Heart left ventricle (tissue), 16 donors: Measurements from ENCODE around the gene ZDHHC5. TPM values are rescaled to one million over a fixed set of nuclear protein-coding genes. Genes with fewer than 3 reads are reported as not detected.
A peak's percentile ranks its signal among the peaks of the same experiment; 100 is the strongest.
"Not testable (repeated sequence)": the region's sequence is repeated elsewhere in the genome, so short reads cannot be mapped to it uniquely, and the experiment has no call there.

ENCODE experiments used
- ATAC-seq, 4 donors: fragments of 200-7000 bp; cut with Tn5 transposase; one replicate each; pipeline ENCODE4 v1.9.1; 2020 to 2022; ENCODE audit warnings: moderate library complexity in 4 of 4, mild to moderate bottlenecking in 3 of 4, moderate number of reproducible peaks in 1 of 4
- DNase-seq, 5 donors: peaks; one replicate each; pipeline ENCODE4 v3.0.0-alpha.2; 2020
- H3K27ac ChIP-seq, 12 donors: fragments of 200-600 bp; sonication (generic) in 4 of 12; one replicate each; pipeline versions ENCODE4 v1.5.0 to v1.8.0; 2016 to 2022; ENCODE audit warnings: mild to moderate bottlenecking in 2 of 12
- H3K27me3 ChIP-seq, 9 donors: fragments of 200-600 bp; sonication (generic) in 2 of 9; one replicate each; pipeline versions ENCODE4 v1.5.1 to v1.8.0; 2016 to 2022; ENCODE audit warnings: mild to moderate bottlenecking in 3 of 9
- H3K36me3 ChIP-seq, 9 donors: fragments of 200-600 bp; sonication (generic) in 2 of 9; one replicate each; pipeline versions ENCODE4 v1.5.0 to v1.8.0; 2018 to 2022; ENCODE audit warnings: mild to moderate bottlenecking in 2 of 9
- H3K4me1 ChIP-seq, 12 donors: fragments of 200-600 bp; sonication (generic) in 4 of 12; one replicate each; pipeline versions ENCODE4 v1.5.0 to v1.8.0; 2016 to 2022; ENCODE audit warnings: mild to moderate bottlenecking in 3 of 12
- H3K4me3 ChIP-seq, 12 donors: fragments of 200-600 bp; sonication (generic) in 4 of 12; one replicate each; pipeline versions ENCODE4 v1.5.0 to v1.8.0; 2017 to 2022; ENCODE audit warnings: mild to moderate bottlenecking in 9 of 12, moderate library complexity in 4 of 12
- H3K9me3 ChIP-seq, 12 donors: fragments of 200-600 bp; sonication (generic) in 4 of 12; one replicate each; pipeline versions ENCODE4 v1.5.0 to v1.8.0; 2016 to 2022; ENCODE audit warnings: mild to moderate bottlenecking in 1 of 12
- POLR2A ChIP-seq, 2 donors: fragments of 450-650 bp; IDR thresholded peaks; one replicate each; pipeline ENCODE4 v1.6.1; 2017; ENCODE audit warnings: antibody characterized with exemption in 2 of 2, mild to moderate bottlenecking in 2 of 2, moderate library complexity in 2 of 2
- WGBS, 4 donors: extraction: QIAGEN DNeasy Blood & Tissue Kit in 2 of 4; methylation state at CpG; one replicate each; pipeline versions ENCODE4 v1.1.5 to v1.1.7; 2013 to 2018; 5-methylcytosine and 5-hydroxymethylcytosine counted together
- intact Hi-C, 10 donors: fragments of 100-400 bp; cut with DNase I; formaldehyde crosslinking; loops; one replicate each; pipeline versions ENCODE4 v1.11.1 to v1.14.2; 2022
- polyA plus RNA-seq, 2 donors: library from polyadenylated mRNA; stranded (reverse); fragments of 200-250 nt; gene quantifications; one replicate each; pipeline ENCODE4 v1.2.3, GENCODE V29; 2013
- total RNA-seq, 9 donors: library from RNA; depleted of rRNA in 2 of 9; stranded (reverse); fragments of >200 nt in 2 of 9; fragmentation: NEBNext Ultra II Directional in 3 of 9; extraction: Animal tissue kit (Norgen Biotek cat#: 25700) in 3 of 9; gene quantifications; one replicate each; pipeline versions ENCODE4 v1.1.0 to v1.2.4, GENCODE V29; 2016 to 2023
- TF ChIP-seq, protein P1 (sequence below), 12 donors: fragments of 200-600 bp; sonication (generic) in 4 of 12; IDR thresholded peaks; one replicate each; pipeline versions ENCODE4 v1.5.0 to v1.8.0; 2018 to 2022; ENCODE audit warnings: antibody characterized with exemption in 12 of 12, mild to moderate bottlenecking in 5 of 12
- donor health status: ischemic (EF 13 %, LVEDD 7.1; RV severe dilation, severe dysfunction).
- donor health status: healthy with polysubstance abuse.
- donor health status: DM: no; HTN: yes; CAD: no.
- donor health status: DM: no; HTN: no; CAD: no.
- donor health status: ischemic (EF 25% LVEDD 6.9; RV normal size, moderate dysfunction).
- donor health status: ischemic (EF 25% LVEDD 5.7; RV mildly dilated, moderate dysfunction).
- donor health status: healthy.
- donor health status: DM: yes; HTN: yes; CAD: no.
- donor health status: ischemic (EF 35%, LVEDD 5.7; RV mildly dilated, moderate dysfunction).
- donor health status: nonischemic (EF 11% LVEDD 7.7; RV severe dilation, severe dysfunction).
- donor health status: DM: yes; HTN: yes; CAD: no.
- donor health status: PGD.
- donor health status: ischemic (EF 29% LVEDD 5.4; RV normal size, mild dysfunction).
- donor health status: nonischemic (EF 23%, LVEDD 6.1; RV moderate dilation, normal function).

Gene ZDHHC5
- total and polyA plus RNA-seq, 11 donors = 21.9 to 63.6 (median 45.7) TPM

GRCh38 chr11:57650739-57651090, 17.2 kb upstream of the ZDHHC5 start:
- Histone ChIP-seq H3K27ac (no peak overlapping the region), H3K4me3 (no peak overlapping the region), H3K4me1 (peaks cover 0 to 62% (median 24%) of the 10 kb centered on the region in 12 donors), H3K27me3 (peaks cover 4 to 54% (median 34%) of the 10 kb centered on the region in 9 donors), H3K9me3 (no peaks in the 10 kb centered on the region), H3K36me3 (no peaks in the 10 kb centered on the region)
- intact Hi-C loops = no loop called here
- no peak for DNase-seq
- WGBS, 4 donors = 56 to 73% (median 70%) methylated on average over 5 of the region's 5 CpGs
- no peak for ATAC-seq
- TF ChIP-seq POLR2A (IDR thresholded peaks at IDR 0.05) = no peak
- TF ChIP-seq, protein P1, sequence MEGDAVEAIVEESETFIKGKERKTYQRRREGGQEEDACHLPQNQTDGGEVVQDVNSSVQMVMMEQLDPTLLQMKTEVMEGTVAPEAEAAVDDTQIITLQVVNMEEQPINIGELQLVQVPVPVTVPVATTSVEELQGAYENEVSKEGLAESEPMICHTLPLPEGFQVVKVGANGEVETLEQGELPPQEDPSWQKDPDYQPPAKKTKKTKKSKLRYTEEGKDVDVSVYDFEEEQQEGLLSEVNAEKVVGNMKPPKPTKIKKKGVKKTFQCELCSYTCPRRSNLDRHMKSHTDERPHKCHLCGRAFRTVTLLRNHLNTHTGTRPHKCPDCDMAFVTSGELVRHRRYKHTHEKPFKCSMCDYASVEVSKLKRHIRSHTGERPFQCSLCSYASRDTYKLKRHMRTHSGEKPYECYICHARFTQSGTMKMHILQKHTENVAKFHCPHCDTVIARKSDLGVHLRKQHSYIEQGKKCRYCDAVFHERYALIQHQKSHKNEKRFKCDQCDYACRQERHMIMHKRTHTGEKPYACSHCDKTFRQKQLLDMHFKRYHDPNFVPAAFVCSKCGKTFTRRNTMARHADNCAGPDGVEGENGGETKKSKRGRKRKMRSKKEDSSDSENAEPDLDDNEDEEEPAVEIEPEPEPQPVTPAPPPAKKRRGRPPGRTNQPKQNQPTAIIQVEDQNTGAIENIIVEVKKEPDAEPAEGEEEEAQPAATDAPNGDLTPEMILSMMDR (IDR thresholded peaks at IDR 0.05) = no peak

DNA sequence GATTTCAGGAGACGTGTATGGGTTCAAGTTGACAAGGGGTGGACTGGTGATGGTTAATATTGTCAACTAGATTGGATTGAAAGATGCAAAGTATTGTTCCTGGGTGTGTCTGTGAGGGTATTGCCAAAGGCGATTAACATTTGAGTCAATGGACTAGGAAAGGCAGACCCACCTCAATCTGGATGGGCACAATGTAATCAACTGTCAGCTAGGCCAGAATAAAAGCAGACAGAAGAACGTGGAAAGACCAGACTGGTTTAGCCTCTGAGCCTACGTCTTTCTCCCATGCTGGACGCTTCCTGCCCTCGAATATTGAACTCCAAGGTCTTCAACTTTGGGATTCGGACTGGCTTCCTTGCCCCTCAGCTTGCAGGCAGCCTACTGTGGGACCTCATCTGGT, 16.5 kb upstream of the ZDHHC5 start:
- ATAC-seq (no peak), DNase-seq (no peak)
- Histone ChIP-seq H3K27ac (no peak overlapping the region), H3K27me3 (peaks cover 4 to 48% (median 30%) of the 10 kb centered on the region in 9 donors), H3K36me3 (no peaks in the 10 kb centered on the region), H3K4me1 (peaks cover 0 to 55% (median 17%) of the 10 kb centered on the region in 12 donors), H3K4me3 (no peak overlapping the region), H3K9me3 (no peaks in the 10 kb centered on the region)
- intact Hi-C loops = no loop called here
- TF ChIP-seq POLR2A (IDR thresholded peaks at IDR 0.05) = no peak
- TF ChIP-seq, protein P1 (IDR thresholded peaks at IDR 0.05) = no peak
- WGBS, 4 donors = 79 to 88% (median 84%) methylated on average over 7 of the region's 7 CpGs

- H3K27ac ChIP-seq = peak overlapping the region in 1 of 12 donors; percentile 78
- WGBS, 4 donors = 81 to 82% (median 82%) methylated on average over 14 of the region's 14 CpGs
These were observed 15.7 kb upstream of the ZDHHC5 start for GRCh38 chr11:57652230-57652629.

DNA sequence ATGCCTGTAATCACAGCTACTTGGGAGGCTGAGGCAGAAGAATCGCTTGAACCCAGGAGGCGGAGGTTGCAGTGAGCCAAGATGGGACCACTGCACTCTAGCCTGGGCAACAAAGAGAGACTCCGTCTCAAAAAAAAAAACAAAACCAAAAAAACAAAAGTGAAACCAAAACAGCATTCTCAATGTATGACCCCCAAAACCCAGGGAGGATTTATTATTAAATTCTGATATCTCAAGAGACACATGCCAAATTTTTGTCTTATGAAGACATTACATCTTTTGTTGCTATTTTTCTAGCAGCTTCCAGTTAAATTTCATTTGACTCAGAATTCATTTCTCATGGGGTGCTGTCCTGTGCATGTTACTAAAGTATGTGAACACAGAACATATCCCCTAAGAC, 15.3 kb upstream of the ZDHHC5 start:
- TF ChIP-seq POLR2A (IDR thresholded peaks at IDR 0.05) = no peak
- TF ChIP-seq, protein P1 (IDR thresholded peaks at IDR 0.05) = no peak
- Histone ChIP-seq H3K9me3 (no peaks in the 10 kb centered on the region), H3K4me1 (peaks cover 0 to 46% (median 15%) of the 10 kb centered on the region in 12 donors), H3K27me3 (peaks cover 4 to 36% (median 18%) of the 10 kb centered on the region in 9 donors), H3K4me3 (peak overlapping the region in 1 of 12 donors; percentile 43), H3K27ac (peak overlapping the region in 1 of 12 donors; percentile 78), H3K36me3 (no peaks in the 10 kb centered on the region)
- intact Hi-C loops = no loop called here
- ATAC-seq (no peak), DNase-seq (no peak)
- 64 to 74% (median 73%) methylated on average over 3 of the region's 3 CpGs for WGBS, 4 donors

More at GRCh38 chr11:57652230-57652629, 15.7 kb upstream of the ZDHHC5 start:
- H3K9me3 ChIP-seq, ATAC-seq, intact Hi-C loops, H3K36me3 ChIP-seq, DNase-seq: not testable (repeated sequence)
- Histone ChIP-seq H3K4me3 (peak overlapping the region in 1 of 12 donors; percentile 43), H3K4me1 (peaks cover 0 to 51% (median 15%) of the 10 kb centered on the region in 12 donors), H3K27me3 (peaks cover 4 to 40% (median 23%) of the 10 kb centered on the region in 9 donors)

GRCh38 chr11:57653163-57653562, 14.8 kb upstream of the ZDHHC5 start:
- 42 to 55% (median 47%) methylated on average over 3 of the region's 3 CpGs for WGBS, 4 donors
- peak overlapping the region in 1 of 12 donors; percentile 43 for H3K4me3 ChIP-seq
- H3K9me3 ChIP-seq = no peaks in the 10 kb centered on the region
- ATAC-seq = no peak
- TF ChIP-seq, protein P1 (IDR thresholded peaks at IDR 0.05) = no peak
- no peak for TF ChIP-seq POLR2A (IDR thresholded peaks at IDR 0.05)
- no peaks in the 10 kb centered on the region for H3K36me3 ChIP-seq
- peaks cover 0 to 44% (median 16%) of the 10 kb centered on the region in 12 donors for H3K4me1 ChIP-seq
- H3K27ac ChIP-seq = peak overlapping the region in 1 of 12 donors; percentile 78
- intact Hi-C loops = no loop called here
- no peak for DNase-seq
- peaks cover 4 to 31% (median 13%) of the 10 kb centered on the region in 9 donors for H3K27me3 ChIP-seq
